GM12875 (cell line): ENCODE data around the gene SUMO3.
A peak's percentile ranks its signal among the peaks of the same experiment; 100 is the strongest.

ENCODE experiments used
- H3K4me3 ChIP-seq: one replicate; pipeline ENCODE4 v1.5.1; 2011; ENCODE audit warnings: low read depth, low read length, control low read depth
- CTCF ChIP-seq: IDR thresholded peaks from 2 replicates; pipeline ENCODE4 v1.5.1; 2011; ENCODE audit warnings: low read depth, mild to moderate bottlenecking, control low read depth, inconsistent platforms, low read length, moderate library complexity, borderline replicate concordance; ENCODE audit not compliant: insufficient read depth

SUMO3 gene

GRCh38 chr21:44817506-44817880, 369 bp downstream of the SUMO3 start:
- peak overlapping the region; percentile 81 for H3K4me3 ChIP-seq
- TF ChIP-seq CTCF = no peak

- TF ChIP-seq CTCF = no peak
- H3K4me3 ChIP-seq = peak overlapping the region; percentile 81
These were observed 929 bp downstream of the SUMO3 start for GRCh38 chr21:44816761-44817505.

- TF ChIP-seq CTCF = no peak
- H3K4me3 ChIP-seq = no peak overlapping the region
These were observed 1.8 kb downstream of the SUMO3 start for GRCh38 chr21:44815852-44816628.

- TF ChIP-seq CTCF = no peak
- no peak overlapping the region for H3K4me3 ChIP-seq
These were observed 2.6 kb downstream of the SUMO3 start for GRCh38 chr21:44815225-44815624.

GRCh38 chr21:44814498-44815023, 3.3 kb downstream of the SUMO3 start:
- no peak overlapping the region for H3K4me3 ChIP-seq
- TF ChIP-seq CTCF = no peak

- TF ChIP-seq CTCF = no peak
- H3K4me3 ChIP-seq = no peak overlapping the region
These were observed 4.1 kb downstream of the SUMO3 start for GRCh38 chr21:44813727-44814126.
